GM12878 (cell line): Measurements from ENCODE around the gene ITGB8. TPM values are rescaled to one million over a fixed set of nuclear protein-coding genes. Genes with fewer than 3 reads are reported as not detected.

ENCODE experiments used
- ATAC-seq: fragments of 200-7000 bp; cut with Tn5 transposase; 3 replicates; pipeline ENCODE4 v1.9.1; 2020; ENCODE audit warnings: mild to moderate bottlenecking, moderate library complexity
- BruUV-seq: library from RNA; stranded (reverse); fragments of 400-500 nt; replicated peaks from 2 replicates; lab custom pipeline; 2021; lab: Mats Ljungman, UMichigan
- CTCF ChIA-PET: fragments of 300-600 bp; sonication (Branson Sonifier 250); formaldehyde crosslinking; extraction: SDS; loops from one replicate; lab custom pipeline; 2021; ENCODE audit warnings: inconsistent platforms; lab: Yijun Ruan, JAX
- POLR2A ChIA-PET: fragments of 350-600 bp; formaldehyde crosslinking; extraction: SDS; loops from one replicate; lab custom pipeline; 2021; ENCODE audit warnings: inconsistent platforms; lab: Charles Lee
- RAD21 ChIA-PET: fragments of 300-600 bp; sonication (Branson Sonifier 250); formaldehyde crosslinking; loops from one replicate; lab custom pipeline; 2023; ENCODE audit warnings: antibody characterized with exemption; ENCODE audit not compliant: unreplicated experiment; lab: Charles Lee
- SMC1A ChIA-PET: fragments of 300-600 bp; sonication (Branson Sonifier 250); formaldehyde crosslinking; loops from one replicate; lab custom pipeline; 2023; ENCODE audit not compliant: unreplicated experiment, uncharacterized antibody; lab: Charles Lee
- DNase-seq: peaks from one replicate; pipeline ENCODE4 v3.0.0-alpha.2; 2011; ENCODE audit warnings: low read depth, low spot score
- FAIRE-seq: peaks from 3 replicates; lab custom pipeline; 2011; peaks lifted over from hg19 to GRCh38; lab: Jason Lieb, UNC
- H2AFZ ChIP-seq: 2 replicates; pipeline ENCODE4 v1.6.0; 2011; ENCODE audit warnings: low read depth, low read length, control low read depth; ENCODE audit not compliant: control insufficient read depth
- H3K27ac ChIP-seq: 2 replicates; pipeline ENCODE4 v1.5.1; 2011; ENCODE audit warnings: control low read depth; ENCODE audit not compliant: control insufficient read depth, insufficient read depth
- H3K27me3 ChIP-seq, 2 experiments: replicated peaks in 1 of 2; 2 replicates each; pipeline versions ENCODE4 v1.6.0 to v1.6.1; 2011; ENCODE audit warnings: low read length in 1 of 2; ENCODE audit not compliant: control insufficient read depth in 2 of 2, insufficient read depth in 2 of 2
- H3K36me3 ChIP-seq, 2 experiments: 2 replicates each; pipeline ENCODE4 v1.5.1; 2011; ENCODE audit warnings: low read length in 1 of 2; ENCODE audit not compliant: control insufficient read depth in 2 of 2, insufficient read depth in 2 of 2
- H3K4me1 ChIP-seq: 2 replicates; pipeline ENCODE4 v1.6.1; 2011; ENCODE audit warnings: mild to moderate bottlenecking, low read length, moderate library complexity, mixed read lengths; ENCODE audit not compliant: control insufficient read depth, insufficient read depth
- H3K4me2 ChIP-seq: 2 replicates; pipeline ENCODE4 v1.6.0; 2011; ENCODE audit warnings: control low read depth; ENCODE audit not compliant: control insufficient read depth, insufficient read depth
- H3K4me3 ChIP-seq: fragments of 200-600 bp; sonication (generic); 2 replicates; pipeline ENCODE4 v1.5.1; 2016
- H3K79me2 ChIP-seq: 2 replicates; pipeline ENCODE4 v1.6.0; 2011; ENCODE audit warnings: low read length; ENCODE audit not compliant: control insufficient read depth, insufficient read depth
- H3K9ac ChIP-seq: 2 replicates; pipeline ENCODE4 v1.8.0; 2011; ENCODE audit warnings: low read length, control low read depth, mixed read lengths; ENCODE audit not compliant: control insufficient read depth, insufficient read depth
- H3K9me3 ChIP-seq: replicated peaks from 3 replicates; pipeline ENCODE4 v1.5.1; 2011; ENCODE audit warnings: mild to moderate bottlenecking, low read length; ENCODE audit not compliant: control insufficient read depth, insufficient read depth
- H4K20me1 ChIP-seq: 2 replicates; pipeline ENCODE4 v1.6.0; 2011; ENCODE audit not compliant: control insufficient read depth, insufficient read depth
- EGR1 ChIP-seq, 2 experiments: IDR thresholded peaks; 1 replicate in 1 of 2; 2 replicates in 1 of 2; pipeline ENCODE4 v1.6.1; 2011 to 2012; ENCODE audit warnings: low read depth in 2 of 2, low read length in 2 of 2, borderline replicate concordance in 1 of 2, mild to moderate bottlenecking in 1 of 2, moderate library complexity in 1 of 2
- HCFC1 ChIP-seq: fragments of 150-350 bp; IDR thresholded peaks from 2 replicates; pipeline ENCODE4 v1.6.1; 2014; ENCODE audit warnings: low read length
- JUND ChIP-seq: IDR thresholded peaks from 2 replicates; pipeline ENCODE4 v1.6.1; 2012; ENCODE audit warnings: low read depth, mild to moderate bottlenecking, low read length, improper control_type of control experiment, moderate library complexity
- KDM1A ChIP-seq: fragments of 200-600 bp; sonication (generic); IDR thresholded peaks from 2 replicates; pipeline ENCODE4 v1.6.1; 2016; ENCODE audit warnings: borderline replicate concordance
- NR2F1 ChIP-seq: fragments of 450-650 bp; conservative IDR thresholded peaks from 2 replicates; pipeline ENCODE4 v1.6.1; 2017; ENCODE audit warnings: mild to moderate bottlenecking
- PAX5 ChIP-seq: IDR thresholded peaks from 2 replicates; pipeline ENCODE4 v1.6.1; 2011; ENCODE audit warnings: low read depth, low read length, borderline replicate concordance
- RELB ChIP-seq: fragments of 450-650 bp; IDR thresholded peaks from 2 replicates; pipeline ENCODE4 v1.6.1; 2017; ENCODE audit warnings: low read depth, mild to moderate bottlenecking, moderate library complexity
- SIN3A ChIP-seq: IDR thresholded peaks from 2 replicates; pipeline ENCODE4 v1.6.1; 2012; ENCODE audit warnings: low read depth, low read length, improper control_type of control experiment
- SRF ChIP-seq, 2 experiments: IDR thresholded peaks; 2 replicates each; pipeline ENCODE4 v1.6.1; 2011; ENCODE audit warnings: low read depth in 2 of 2, low read length in 2 of 2, mild to moderate bottlenecking in 1 of 2, moderate library complexity in 1 of 2
- in situ Hi-C: fragments of 300-500 bp; cut with MboI; formaldehyde crosslinking; loops from 9 replicates; pipeline ENCODE4 v1.14.3; 2018; ENCODE audit warnings: mixed read lengths
- intact Hi-C: fragments of 100-400 bp; cut with micrococcal nuclease; formaldehyde crosslinking; loops from one replicate; pipeline ENCODE4 v1.14.2; 2022; ENCODE audit not compliant: unreplicated experiment
- polyA plus RNA-seq, 11 experiments: library from polyadenylated mRNA; depleted of rRNA in 4 of 11; unstranded in 6 of 11; stranded (reverse) in 5 of 11; fragments of >200 nt; fragmentation: Nextera tagmentation in 4 of 11; fragmentation: Illumina TruSeq in 1 of 11; extraction: Ambion mirVana in 4 of 11; extraction: Trizol in 1 of 11; gene quantifications; 1 replicate in 1 of 11; 2 replicates in 10 of 11; pipeline versions ENCODE4 v1.2.1 to v1.2.3, GENCODE V29; 2011 to 2016; ENCODE audit warnings: inconsistent platforms in 2 of 11, missing spikeins in 2 of 11, low read depth in 1 of 11
- total RNA-seq, 4 experiments: library from RNA; depleted of rRNA in 3 of 4; stranded (reverse); fragments of >200 nt in 3 of 4; fragmentation: Illumina TruSeq in 1 of 4; extraction: Trizol in 1 of 4; gene quantifications; 2 replicates each; pipeline versions ENCODE4 v1.2.1 to v1.2.3, GENCODE V29; 2013 to 2021
- TF ChIP-seq, protein P1 (sequence below): fragments of 450-650 bp; IDR thresholded peaks from 2 replicates; pipeline ENCODE4 v1.6.1; 2018; ENCODE audit warnings: borderline replicate concordance, mild to moderate bottlenecking; ENCODE audit not compliant: partially characterized antibody
- TF ChIP-seq, protein P2 (sequence below): fragments of 450-650 bp; IDR thresholded peaks from 2 replicates; pipeline ENCODE4 v1.6.1; 2018; ENCODE audit warnings: mild to moderate bottlenecking, low read depth, moderate library complexity; ENCODE audit not compliant: partially characterized antibody

Gene ITGB8
- total and polyA plus RNA-seq, 10 of the 15 experiments (the other 5 are each of a cell fraction or from before 2014, with no cell fraction given) = 0.37 to 26.2 (median 1.5) TPM

- TF ChIP-seq, protein P1, sequence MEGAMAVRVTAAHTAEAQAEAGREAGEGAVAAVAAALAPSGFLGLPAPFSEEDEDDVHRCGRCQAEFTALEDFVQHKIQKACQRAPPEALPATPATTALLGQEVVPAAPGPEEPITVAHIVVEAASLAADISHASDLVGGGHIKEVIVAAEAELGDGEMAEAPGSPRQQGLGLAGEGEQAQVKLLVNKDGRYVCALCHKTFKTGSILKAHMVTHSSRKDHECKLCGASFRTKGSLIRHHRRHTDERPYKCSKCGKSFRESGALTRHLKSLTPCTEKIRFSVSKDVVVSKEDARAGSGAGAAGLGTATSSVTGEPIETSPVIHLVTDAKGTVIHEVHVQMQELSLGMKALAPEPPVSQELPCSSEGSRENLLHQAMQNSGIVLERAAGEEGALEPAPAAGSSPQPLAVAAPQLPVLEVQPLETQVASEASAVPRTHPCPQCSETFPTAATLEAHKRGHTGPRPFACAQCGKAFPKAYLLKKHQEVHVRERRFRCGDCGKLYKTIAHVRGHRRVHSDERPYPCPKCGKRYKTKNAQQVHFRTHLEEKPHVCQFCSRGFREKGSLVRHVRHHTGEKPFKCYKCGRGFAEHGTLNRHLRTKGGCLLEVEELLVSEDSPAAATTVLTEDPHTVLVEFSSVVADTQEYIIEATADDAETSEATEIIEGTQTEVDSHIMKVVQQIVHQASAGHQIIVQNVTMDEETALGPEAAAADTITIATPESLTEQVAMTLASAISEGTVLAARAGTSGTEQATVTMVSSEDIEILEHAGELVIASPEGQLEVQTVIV = no peak
- TF ChIP-seq HCFC1 = no peak
- no peak for TF ChIP-seq NR2F1
- no peak for TF ChIP-seq SRF (IDR thresholded peaks at IDR 0.05; ENCODE audit: low read depth in 2 of 2, low read length in 2 of 2)
- TF ChIP-seq JUND = no peak
These were observed 14.0 kb upstream of the ITGB8 start (continued) for GRCh38 chr7:20316706-20317105.

DNA sequence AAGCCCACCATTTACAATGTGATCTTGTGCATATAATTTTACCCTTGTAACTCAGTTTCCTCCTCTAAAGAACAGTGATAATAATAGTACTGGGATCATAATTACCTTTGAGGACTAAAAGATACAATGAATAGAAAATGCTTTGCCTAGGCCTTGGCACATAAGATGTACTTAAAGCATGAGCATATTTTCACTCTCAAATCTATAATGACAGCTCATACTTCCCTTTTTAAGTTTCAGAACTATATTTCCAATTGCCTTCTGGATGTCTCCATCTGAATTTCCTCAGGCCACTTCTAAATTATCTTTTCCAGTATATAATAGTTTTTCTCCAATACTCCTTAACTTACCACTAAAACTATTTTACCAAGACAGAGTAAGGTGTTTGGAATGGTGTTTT lies 13.3 kb upstream of the ITGB8 start:
- TF ChIP-seq, protein P2, sequence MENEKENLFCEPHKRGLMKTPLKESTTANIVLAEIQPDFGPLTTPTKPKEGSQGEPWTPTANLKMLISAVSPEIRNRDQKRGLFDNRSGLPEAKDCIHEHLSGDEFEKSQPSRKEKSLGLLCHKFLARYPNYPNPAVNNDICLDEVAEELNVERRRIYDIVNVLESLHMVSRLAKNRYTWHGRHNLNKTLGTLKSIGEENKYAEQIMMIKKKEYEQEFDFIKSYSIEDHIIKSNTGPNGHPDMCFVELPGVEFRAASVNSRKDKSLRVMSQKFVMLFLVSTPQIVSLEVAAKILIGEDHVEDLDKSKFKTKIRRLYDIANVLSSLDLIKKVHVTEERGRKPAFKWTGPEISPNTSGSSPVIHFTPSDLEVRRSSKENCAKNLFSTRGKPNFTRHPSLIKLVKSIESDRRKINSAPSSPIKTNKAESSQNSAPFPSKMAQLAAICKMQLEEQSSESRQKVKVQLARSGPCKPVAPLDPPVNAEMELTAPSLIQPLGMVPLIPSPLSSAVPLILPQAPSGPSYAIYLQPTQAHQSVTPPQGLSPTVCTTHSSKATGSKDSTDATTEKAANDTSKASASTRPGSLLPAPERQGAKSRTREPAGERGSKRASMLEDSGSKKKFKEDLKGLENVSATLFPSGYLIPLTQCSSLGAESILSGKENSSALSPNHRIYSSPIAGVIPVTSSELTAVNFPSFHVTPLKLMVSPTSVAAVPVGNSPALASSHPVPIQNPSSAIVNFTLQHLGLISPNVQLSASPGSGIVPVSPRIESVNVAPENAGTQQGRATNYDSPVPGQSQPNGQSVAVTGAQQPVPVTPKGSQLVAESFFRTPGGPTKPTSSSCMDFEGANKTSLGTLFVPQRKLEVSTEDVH = no peak
- TF ChIP-seq KDM1A = no peak
- TF ChIP-seq RELB = peak; percentile 24; the same call in 1 of the 2 replicates
- TF ChIP-seq EGR1 (IDR thresholded peaks at IDR 0.05; ENCODE audit: borderline replicate concordance in 1 of 2, low read depth in 2 of 2, low read length in 2 of 2) = no peak
- no peak for TF ChIP-seq PAX5
- no peak for TF ChIP-seq SIN3A
- TF ChIP-seq, all 136 proteins: peak for 1
- H2AFZ ChIP-seq = no peak overlapping the region
- FAIRE-seq = no peak
- RAD21 ChIA-PET = interaction anchor here (1.0 to 4.1 kb wide), 9 partner anchors 10 to 604 kb away, joined by 3 to 32 read pairs (median 5); partner anchors contain the start of gene ITGB8
- H3K9ac ChIP-seq = no peak overlapping the region
- no peak overlapping the region for H3K4me2 ChIP-seq
- ATAC-seq = peak; percentile 79
- no peaks in the 10 kb centered on the region for H3K36me3 ChIP-seq
- intact Hi-C loops = no loop called here
- no peaks in the 10 kb centered on the region for H3K27me3 ChIP-seq
- in situ Hi-C loops = loop anchor here (5.0 to 10.0 kb wide), 2 partner anchors 335 to 563 kb away; no protein-coding TSS in a partner anchor
- DNase-seq = no peak
- H3K4me3 ChIP-seq = no peak overlapping the region
- H4K20me1 ChIP-seq = no peaks in the 10 kb centered on the region
- no peak overlapping the region for H3K27ac ChIP-seq
- H3K4me1 ChIP-seq = no peaks in the 10 kb centered on the region
- SMC1A ChIA-PET = interaction anchor here (0.7 to 10.0 kb wide), 11 partner anchors 9 to 561 kb away, joined by 3 to 129 read pairs (median 4); no protein-coding TSS in a partner anchor
- POLR2A ChIA-PET = interaction anchor here (1.0 to 2.3 kb wide), 3 partner anchors 10 to 27 kb away, joined by 3 to 11 read pairs (median 3); no protein-coding TSS in a partner anchor
- no peaks in the 10 kb centered on the region for H3K79me2 ChIP-seq
- CTCF ChIA-PET = interaction anchor here (0.9 to 8.7 kb wide), 7 partner anchors 8 to 570 kb away, joined by 3 to 113 read pairs (median 5); no protein-coding TSS in a partner anchor
- H3K9me3 ChIP-seq = no peaks in the 10 kb centered on the region
- no TSS peak for BruUV-seq
